SK-N-SH treated with all-trans-retinoic acid at 6 μM for 48 hours (cell line): Measurements from ENCODE around the gene NAA38.

ENCODE experiments used
- ATAC-seq: fragments of 200-7000 bp; cut with Tn5 transposase; 3 replicates; pipeline ENCODE4 v1.9.1; 2020; ENCODE audit warnings: mild to moderate bottlenecking, moderate library complexity
- ARNTL ChIP-seq: fragments of 450-650 bp; formaldehyde crosslinking; IDR thresholded peaks from 2 replicates; pipeline ENCODE4 v1.5.0; 2020; ENCODE audit warnings: low read depth, mild to moderate bottlenecking, moderate library complexity, borderline replicate concordance
- BACH2 ChIP-seq: fragments of 250-450 bp; sonication (Bioruptor Pico); IDR thresholded peaks from 2 replicates; pipeline ENCODE4 v1.9.0; 2021; ENCODE audit warnings: mild to moderate bottlenecking, borderline replicate concordance
- CREB5 ChIP-seq: fragments of 250-450 bp; sonication (Bioruptor Pico); IDR thresholded peaks from 2 replicates; pipeline ENCODE4 v1.5.1; 2020; ENCODE audit warnings: low read depth, mild to moderate bottlenecking, moderate library complexity
- CSDC2 ChIP-seq: fragments of 250-450 bp; sonication (Bioruptor Pico); IDR thresholded peaks from 2 replicates; pipeline ENCODE4 v1.5.0; 2020; ENCODE audit warnings: mild to moderate bottlenecking, moderate library complexity
- CSRNP3 ChIP-seq: fragments of 250-450 bp; sonication (Bioruptor Pico); IDR thresholded peaks from 2 replicates; pipeline ENCODE4 v1.5.1; 2021; ENCODE audit warnings: mild to moderate bottlenecking, moderate library complexity
- ESRRG ChIP-seq: fragments of 250-450 bp; sonication (Bioruptor Pico); IDR thresholded peaks from 2 replicates; pipeline ENCODE4 v1.6.1; 2021; ENCODE audit warnings: mild to moderate bottlenecking
- GLIS3 ChIP-seq: fragments of 250-450 bp; sonication (Bioruptor Pico); IDR thresholded peaks from 2 replicates; pipeline ENCODE4 v1.5.0; 2020; ENCODE audit warnings: mild to moderate bottlenecking, moderate library complexity
- ISL1 ChIP-seq: fragments of 250-450 bp; sonication (Bioruptor Pico); IDR thresholded peaks from 2 replicates; pipeline ENCODE4 v2.1.2; 2022; ENCODE audit warnings: mild to moderate bottlenecking, moderate library complexity
- OSR1 ChIP-seq: fragments of 250-450 bp; sonication (Bioruptor Pico); IDR thresholded peaks from 2 replicates; pipeline ENCODE4 v1.8.0; 2022; ENCODE audit warnings: moderate library complexity, mild to moderate bottlenecking, inconsistent platforms
- PATZ1 ChIP-seq: fragments of 250-450 bp; sonication (Bioruptor Pico); IDR thresholded peaks from 2 replicates; pipeline ENCODE4 v1.8.0; 2020; ENCODE audit warnings: mild to moderate bottlenecking, moderate library complexity, borderline replicate concordance
- POU6F1 ChIP-seq: fragments of 250-450 bp; sonication (Bioruptor Pico); IDR thresholded peaks from 2 replicates; pipeline ENCODE4 v1.8.0; 2021; ENCODE audit warnings: low read depth, mild to moderate bottlenecking, moderate library complexity, borderline replicate concordance
- RARB ChIP-seq: fragments of 250-450 bp; sonication (Bioruptor Pico); IDR thresholded peaks from 2 replicates; pipeline ENCODE4 v1.8.0; 2021; ENCODE audit warnings: mild to moderate bottlenecking, moderate library complexity
- SNAI2 ChIP-seq: fragments of 250-450 bp; sonication (Bioruptor Pico); IDR thresholded peaks from 2 replicates; pipeline ENCODE4 v1.5.0; 2020; ENCODE audit warnings: mild to moderate bottlenecking, moderate library complexity
- TOX ChIP-seq: fragments of 250-450 bp; sonication (Bioruptor Pico); IDR thresholded peaks from 2 replicates; pipeline ENCODE4 v1.8.0; 2021; ENCODE audit warnings: mild to moderate bottlenecking, moderate library complexity, borderline replicate concordance
- TSHZ2 ChIP-seq: fragments of 250-450 bp; sonication (Bioruptor Pico); IDR thresholded peaks from 2 replicates; pipeline ENCODE4 v1.5.0; 2020; ENCODE audit warnings: mild to moderate bottlenecking, moderate library complexity
- ZC3H10 ChIP-seq: fragments of 250-450 bp; sonication (Bioruptor Pico); IDR thresholded peaks from 2 replicates; pipeline ENCODE4 v1.5.1; 2021; ENCODE audit warnings: mild to moderate bottlenecking, moderate library complexity
- ZFP3 ChIP-seq: fragments of 250-450 bp; sonication (Bioruptor Pico); IDR thresholded peaks from 2 replicates; pipeline ENCODE4 v1.5.0; 2020; ENCODE audit warnings: mild to moderate bottlenecking, moderate library complexity
- ZFP30 ChIP-seq: fragments of 450-650 bp; formaldehyde crosslinking; IDR thresholded peaks from 2 replicates; pipeline ENCODE4 v1.5.0; 2022; ENCODE audit warnings: mild to moderate bottlenecking, moderate library complexity
- ZNF565 ChIP-seq: fragments of 450-650 bp; formaldehyde crosslinking; conservative IDR thresholded peaks from 2 replicates; pipeline ENCODE4 v1.5.0; 2020; ENCODE audit warnings: low read depth, mild to moderate bottlenecking, moderate library complexity
- ZNF70 ChIP-seq: fragments of 450-650 bp; formaldehyde crosslinking; IDR thresholded peaks from 2 replicates; pipeline ENCODE4 v1.5.0; 2020; ENCODE audit warnings: mild to moderate bottlenecking, moderate library complexity
- ZNF8 ChIP-seq: fragments of 450-650 bp; formaldehyde crosslinking; IDR thresholded peaks from 2 replicates; pipeline ENCODE4 v1.5.0; 2020; ENCODE audit warnings: mild to moderate bottlenecking, moderate library complexity

NAA38 gene

GRCh38 chr17:7878234-7878633 lies 20.9 kb upstream of the NAA38 start:
- no peak for ATAC-seq
- TF ChIP-seq POU6F1 (CRISPR knock-in tag) (no peak), ZFP3 (CRISPR knock-in tag) (no peak)

GRCh38 chr17:7875804-7876370 lies 18.5 kb upstream of the NAA38 start:
- ATAC-seq, result no peak
- TF ChIP-seq ISL1 (CRISPR knock-in tag) (no peak), TSHZ2 (CRISPR knock-in tag) (no peak), POU6F1 (CRISPR knock-in tag) (no peak), BACH2 (CRISPR knock-in tag) (no peak), CSDC2 (no peak), ZFP3 (CRISPR knock-in tag) (no peak), CSRNP3 (CRISPR knock-in tag) (no peak), ZNF70 (CRISPR knock-in tag) (no peak), ESRRG (CRISPR knock-in tag) (no peak), ARNTL (no peak), CREB5 (CRISPR knock-in tag) (no peak), ZC3H10 (no peak)

- TF ChIP-seq ZC3H10, result no peak
- TF ChIP-seq ZFP30 (CRISPR knock-in tag), result no peak
- no peak for TF ChIP-seq OSR1 (CRISPR knock-in tag)
- TF ChIP-seq SNAI2, result no peak
- no peak for TF ChIP-seq ZNF8 (CRISPR knock-in tag)
- no peak for TF ChIP-seq CREB5 (CRISPR knock-in tag)
- TF ChIP-seq CSRNP3 (CRISPR knock-in tag), result no peak
- no peak for TF ChIP-seq RARB (CRISPR knock-in tag)
- TF ChIP-seq ISL1 (CRISPR knock-in tag), result no peak
- no peak for TF ChIP-seq POU6F1 (CRISPR knock-in tag)
- no peak for TF ChIP-seq CSDC2
- no peak for TF ChIP-seq GLIS3 (CRISPR knock-in tag)
- no peak for TF ChIP-seq ARNTL
- no peak for TF ChIP-seq PATZ1 (CRISPR knock-in tag)
- no peak for TF ChIP-seq TOX
- TF ChIP-seq ZNF565 (CRISPR knock-in tag), result no peak
- TF ChIP-seq ZNF70 (CRISPR knock-in tag), result no peak
Measured at GRCh38 chr17:7873051-7873450, 15.7 kb upstream of the NAA38 start.

More at GRCh38 chr17:7873051-7873450, 15.7 kb upstream of the NAA38 start:
- ATAC-seq, result no peak
